HFFc6 (cell line): ENCODE measurements around the gene RASAL2. TPM values are rescaled to one million over a fixed set of nuclear protein-coding genes. Genes with fewer than 3 reads are reported as not detected.
A peak's percentile ranks its signal among the peaks of the same experiment; 100 is the strongest.

ENCODE experiments used
- DNase-seq: peaks from one replicate; pipeline ENCODE4 v3.0.0-alpha.2; 2018
- H3K27ac Mint-ChIP-seq: 2 replicates; pipeline ENCODE4 v1.8.0; 2020; ENCODE audit warnings: mild to moderate bottlenecking, mixed read lengths
- H3K27me3 Mint-ChIP-seq: 2 replicates; pipeline ENCODE4 v1.8.0; 2021; ENCODE audit warnings: mild to moderate bottlenecking, moderate library complexity, mixed read lengths; ENCODE audit not compliant: insufficient read depth
- H3K36me3 Mint-ChIP-seq: 2 replicates; pipeline ENCODE4 v1.8.0; 2021; ENCODE audit warnings: low read depth, mixed read lengths
- H3K4me1 Mint-ChIP-seq: 2 replicates; pipeline ENCODE4 v1.8.0; 2020; ENCODE audit warnings: low read depth, mixed read lengths
- H3K4me3 Mint-ChIP-seq: 2 replicates; pipeline ENCODE4 v1.8.0; 2020; ENCODE audit warnings: mild to moderate bottlenecking, moderate library complexity, mixed read lengths
- H3K9me3 Mint-ChIP-seq: 2 replicates; pipeline ENCODE4 v1.8.0; 2020; ENCODE audit warnings: mild to moderate bottlenecking, mixed read lengths
- total RNA-seq, 6 experiments: library from RNA; stranded (reverse); fragmentation: NEBNext Ultra II Directional; extraction: Animal tissue kit (Norgen Biotek cat#: 25700); gene quantifications; 2 replicates in 1 of 6; 3 replicates in 5 of 6; pipeline ENCODE4 v1.2.3, GENCODE V29; 2021
- TF ChIP-seq, protein P1 (sequence below): fragments of 200-600 bp; sonication (generic); IDR thresholded peaks from 2 replicates; pipeline ENCODE4 v1.5.0; 2021; ENCODE audit warnings: antibody characterized with exemption, mild to moderate bottlenecking

The RASAL2 gene
- total RNA-seq, 6 experiments from 2014 or later, result 21.2 to 30.7 (median 24.4) TPM

- peak overlapping the region; percentile 34; the same call in 1 of the 2 replicates for H3K27ac Mint-ChIP-seq
Measured at GRCh38 chr1:178168536-178168935, 74.6 kb downstream of the RASAL2 start.

DNA sequence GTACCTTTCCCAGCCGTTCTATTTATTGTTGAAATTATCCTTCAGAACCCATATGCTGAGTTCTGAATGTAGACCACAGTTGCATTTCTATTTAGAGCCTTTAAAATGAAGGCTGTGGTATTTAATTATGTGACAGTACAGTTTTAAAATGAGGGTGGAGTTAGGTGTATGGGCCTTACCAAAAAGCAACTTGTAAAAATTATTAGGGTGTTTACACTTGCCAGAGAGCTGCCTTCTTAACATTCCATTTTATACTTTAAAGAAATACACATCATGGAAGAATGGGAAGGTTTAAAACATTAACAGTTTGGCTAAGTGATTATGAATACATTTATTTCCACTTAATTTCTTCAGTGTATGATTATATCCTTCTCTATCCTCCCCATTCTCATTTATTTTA is 75.7 kb downstream of the RASAL2 start:
- Mint-ChIP-seq H3K27me3 (no peaks in the 10 kb centered on the region; the same call in 1 of the 2 replicates), H3K27ac (no peak overlapping the region)

More at GRCh38 chr1:178168536-178168935, 74.6 kb downstream of the RASAL2 start:
- Mint-ChIP-seq H3K4me1 (peaks cover 77% of the 10 kb centered on the region), H3K9me3 (no peaks in the 10 kb centered on the region), H3K27me3 (no peaks in the 10 kb centered on the region), H3K4me3 (no peak overlapping the region; the same call in 1 of the 2 replicates), H3K36me3 (no peaks in the 10 kb centered on the region)
- TF ChIP-seq, protein P1, sequence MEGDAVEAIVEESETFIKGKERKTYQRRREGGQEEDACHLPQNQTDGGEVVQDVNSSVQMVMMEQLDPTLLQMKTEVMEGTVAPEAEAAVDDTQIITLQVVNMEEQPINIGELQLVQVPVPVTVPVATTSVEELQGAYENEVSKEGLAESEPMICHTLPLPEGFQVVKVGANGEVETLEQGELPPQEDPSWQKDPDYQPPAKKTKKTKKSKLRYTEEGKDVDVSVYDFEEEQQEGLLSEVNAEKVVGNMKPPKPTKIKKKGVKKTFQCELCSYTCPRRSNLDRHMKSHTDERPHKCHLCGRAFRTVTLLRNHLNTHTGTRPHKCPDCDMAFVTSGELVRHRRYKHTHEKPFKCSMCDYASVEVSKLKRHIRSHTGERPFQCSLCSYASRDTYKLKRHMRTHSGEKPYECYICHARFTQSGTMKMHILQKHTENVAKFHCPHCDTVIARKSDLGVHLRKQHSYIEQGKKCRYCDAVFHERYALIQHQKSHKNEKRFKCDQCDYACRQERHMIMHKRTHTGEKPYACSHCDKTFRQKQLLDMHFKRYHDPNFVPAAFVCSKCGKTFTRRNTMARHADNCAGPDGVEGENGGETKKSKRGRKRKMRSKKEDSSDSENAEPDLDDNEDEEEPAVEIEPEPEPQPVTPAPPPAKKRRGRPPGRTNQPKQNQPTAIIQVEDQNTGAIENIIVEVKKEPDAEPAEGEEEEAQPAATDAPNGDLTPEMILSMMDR, result no peak
- DNase-seq, result peak; percentile 42

GRCh38 chr1:178172939-178173338 is 79.0 kb downstream of the RASAL2 start:
- Mint-ChIP-seq H3K9me3 (no peaks in the 10 kb centered on the region), H3K27me3 (no peaks in the 10 kb centered on the region; the same call in 1 of the 2 replicates), H3K4me3 (no peak overlapping the region; the same call in 1 of the 2 replicates), H3K36me3 (no peaks in the 10 kb centered on the region), H3K4me1 (peaks cover 62% of the 10 kb centered on the region), H3K27ac (peak overlapping the region; percentile 81)
- TF ChIP-seq, protein P1, result no peak
- DNase-seq, result peak; percentile 77

More for the DNA sequence above, 75.7 kb downstream of the RASAL2 start:
- H3K36me3 Mint-ChIP-seq, result no peaks in the 10 kb centered on the region
- TF ChIP-seq, protein P1, result no peak
- peaks cover 88% of the 10 kb centered on the region for H3K4me1 Mint-ChIP-seq
- DNase-seq, result no peak
- no peak overlapping the region for H3K4me3 Mint-ChIP-seq
- H3K9me3 Mint-ChIP-seq, result no peaks in the 10 kb centered on the region

DNA sequence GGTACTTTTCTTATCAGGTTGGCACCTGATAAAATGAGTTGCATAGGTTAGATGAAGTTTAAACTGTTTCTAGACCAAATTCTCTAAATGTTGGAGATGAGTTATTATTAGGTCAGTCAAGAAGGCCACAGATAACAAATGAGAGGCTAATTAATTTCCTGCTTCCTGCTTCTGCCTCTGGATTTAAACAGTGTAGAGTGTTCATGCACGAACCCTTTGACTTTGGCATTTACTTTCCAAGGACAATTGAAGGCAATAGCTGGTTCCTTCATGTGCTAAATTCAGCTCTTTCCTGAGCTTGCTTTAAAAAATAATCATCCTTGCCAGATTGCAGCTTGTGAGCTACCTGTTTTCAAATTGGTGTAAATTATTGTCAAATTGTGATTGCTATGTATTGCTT is 80.6 kb downstream of the RASAL2 start:
- Mint-ChIP-seq H3K36me3 (no peaks in the 10 kb centered on the region), H3K27me3 (no peaks in the 10 kb centered on the region; the same call in 1 of the 2 replicates), H3K4me3 (no peak overlapping the region), H3K27ac (peak overlapping the region; percentile 24; the same call in 1 of the 2 replicates), H3K4me1 (peaks cover 51% of the 10 kb centered on the region), H3K9me3 (no peaks in the 10 kb centered on the region)
- no peak for DNase-seq
- TF ChIP-seq, protein P1, result no peak

GRCh38 chr1:178180405-178180804 is 86.5 kb downstream of the RASAL2 start:
- Mint-ChIP-seq H3K27ac (no peak overlapping the region), H3K4me3 (no peak overlapping the region)
- TF ChIP-seq, protein P1, result no peak

More at GRCh38 chr1:178180405-178180804, 86.5 kb downstream of the RASAL2 start:
- Mint-ChIP-seq H3K4me1 (peaks cover 27% of the 10 kb centered on the region), H3K36me3 (peaks cover 9% of the 10 kb centered on the region; the same call in 1 of the 2 replicates), H3K27me3 (no peaks in the 10 kb centered on the region), H3K9me3 (no peaks in the 10 kb centered on the region)
- DNase-seq, result no peak
